A673 (cell line): ENCODE results near the gene SYNE2. TPM values are rescaled to one million over a fixed set of nuclear protein-coding genes. Genes with fewer than 3 reads are reported as not detected.
"Not testable (repeated sequence)": the region's sequence is repeated elsewhere in the genome, so short reads cannot be mapped to it uniquely, and the experiment has no call there.

Experiments used
- Bru-seq: library from RNA; stranded (reverse); fragments of 400-500 nt; gene quantifications from one replicate; lab custom pipeline; 2021; lab: Mats Ljungman, UMichigan
- BruChase-seq, 2 experiments: library from RNA; stranded (reverse); fragments of 400-500 nt; gene quantifications; one replicate each; lab custom pipeline; 2021; lab: Mats Ljungman, UMichigan
- BruUV-seq: library from RNA; stranded (reverse); fragments of 400-500 nt; replicated peaks from 2 replicates; lab custom pipeline; 2021; lab: Mats Ljungman, UMichigan
- CTCF ChIA-PET: fragments of 300-600 bp; sonication (Branson Sonifier 250); formaldehyde crosslinking; loops from one replicate; lab custom pipeline; 2022; ENCODE audit warnings: antibody characterized with exemption; lab: Charles Lee
- POLR2A ChIA-PET: fragments of 300-600 bp; sonication (Branson Sonifier 250); formaldehyde crosslinking; loops from one replicate; lab custom pipeline; 2022; ENCODE audit warnings: antibody characterized with exemption; ENCODE audit not compliant: low non-redundant PET; lab: Charles Lee
- DNase-seq: peaks from one replicate; pipeline ENCODE4 v3.0.0-alpha.2; 2015; ENCODE audit warnings: low spot score
- H3K27ac ChIP-seq: fragments of 200-600 bp; sonication (generic); 2 replicates; pipeline ENCODE4 v1.5.1; 2016; ENCODE audit warnings: mixed run types, low read depth, mild to moderate bottlenecking, mixed read lengths, antibody characterized with exemption, low read length; ENCODE audit not compliant: poor library complexity, severe bottlenecking
- H3K27me3 ChIP-seq: fragments of 200-600 bp; sonication (generic); replicated peaks from 2 replicates; pipeline ENCODE4 v1.6.1; 2017; ENCODE audit warnings: mixed run types, low read depth, mild to moderate bottlenecking, mixed read lengths, antibody characterized with exemption, low read length; ENCODE audit not compliant: insufficient read depth, poor library complexity
- H3K36me3 ChIP-seq: fragments of 200-600 bp; sonication (generic); 2 replicates; pipeline ENCODE4 v1.6.1; 2016; ENCODE audit warnings: mixed run types, mild to moderate bottlenecking, mixed read lengths, antibody characterized with exemption, low read length; ENCODE audit not compliant: insufficient read depth, poor library complexity, severe bottlenecking
- H3K4me1 ChIP-seq: fragments of 200-600 bp; sonication (generic); 2 replicates; pipeline ENCODE4 v1.6.1; 2017; ENCODE audit warnings: mixed run types, mild to moderate bottlenecking, mixed read lengths, antibody characterized with exemption, low read length; ENCODE audit not compliant: insufficient read depth, poor library complexity, severe bottlenecking
- H3K4me3 ChIP-seq: fragments of 200-600 bp; sonication (generic); 2 replicates; pipeline ENCODE4 v1.5.1; 2016; ENCODE audit warnings: low read depth, mixed run types, mild to moderate bottlenecking, mixed read lengths, low read length; ENCODE audit not compliant: poor library complexity, severe bottlenecking
- H3K9me3 ChIP-seq: fragments of 200-600 bp; sonication (generic); 2 replicates; pipeline ENCODE4 v1.6.1; 2016; ENCODE audit warnings: mixed run types, low read depth, mild to moderate bottlenecking, mixed read lengths, antibody characterized with exemption, low read length; ENCODE audit not compliant: poor library complexity, severe bottlenecking
- EZH2 ChIP-seq: fragments of 200-600 bp; sonication (generic); IDR thresholded peaks from 2 replicates; pipeline ENCODE4 v1.6.1; 2017; ENCODE audit warnings: borderline replicate concordance, low read depth, mild to moderate bottlenecking, mixed read lengths, antibody characterized with exemption, low read length; ENCODE audit not compliant: poor library complexity, severe bottlenecking
- intact Hi-C: fragments of 100-400 bp; cut with micrococcal nuclease; formaldehyde crosslinking; loops from one replicate; pipeline ENCODE4 v1.10.0; 2022; ENCODE audit not compliant: unreplicated experiment
- long read RNA-seq: library from polyadenylated mRNA; stranded (forward); transcript quantifications from one replicate; pipeline ENCODE4 v2.0.0, GENCODE V29; 2022
- total RNA-seq: library from RNA; stranded (reverse); gene quantifications from 2 replicates; pipeline ENCODE4 v1.2.3, GENCODE V29; 2021
- TF ChIP-seq, protein P1 (sequence below): fragments of 300-800, 200-600 bp; sonication (generic); conservative IDR thresholded peaks from 2 replicates; pipeline ENCODE4 v1.5.1; 2017; ENCODE audit warnings: low read depth, mild to moderate bottlenecking, antibody characterized with exemption, low read length, moderate library complexity, mixed read lengths

The SYNE2 gene, protein sequence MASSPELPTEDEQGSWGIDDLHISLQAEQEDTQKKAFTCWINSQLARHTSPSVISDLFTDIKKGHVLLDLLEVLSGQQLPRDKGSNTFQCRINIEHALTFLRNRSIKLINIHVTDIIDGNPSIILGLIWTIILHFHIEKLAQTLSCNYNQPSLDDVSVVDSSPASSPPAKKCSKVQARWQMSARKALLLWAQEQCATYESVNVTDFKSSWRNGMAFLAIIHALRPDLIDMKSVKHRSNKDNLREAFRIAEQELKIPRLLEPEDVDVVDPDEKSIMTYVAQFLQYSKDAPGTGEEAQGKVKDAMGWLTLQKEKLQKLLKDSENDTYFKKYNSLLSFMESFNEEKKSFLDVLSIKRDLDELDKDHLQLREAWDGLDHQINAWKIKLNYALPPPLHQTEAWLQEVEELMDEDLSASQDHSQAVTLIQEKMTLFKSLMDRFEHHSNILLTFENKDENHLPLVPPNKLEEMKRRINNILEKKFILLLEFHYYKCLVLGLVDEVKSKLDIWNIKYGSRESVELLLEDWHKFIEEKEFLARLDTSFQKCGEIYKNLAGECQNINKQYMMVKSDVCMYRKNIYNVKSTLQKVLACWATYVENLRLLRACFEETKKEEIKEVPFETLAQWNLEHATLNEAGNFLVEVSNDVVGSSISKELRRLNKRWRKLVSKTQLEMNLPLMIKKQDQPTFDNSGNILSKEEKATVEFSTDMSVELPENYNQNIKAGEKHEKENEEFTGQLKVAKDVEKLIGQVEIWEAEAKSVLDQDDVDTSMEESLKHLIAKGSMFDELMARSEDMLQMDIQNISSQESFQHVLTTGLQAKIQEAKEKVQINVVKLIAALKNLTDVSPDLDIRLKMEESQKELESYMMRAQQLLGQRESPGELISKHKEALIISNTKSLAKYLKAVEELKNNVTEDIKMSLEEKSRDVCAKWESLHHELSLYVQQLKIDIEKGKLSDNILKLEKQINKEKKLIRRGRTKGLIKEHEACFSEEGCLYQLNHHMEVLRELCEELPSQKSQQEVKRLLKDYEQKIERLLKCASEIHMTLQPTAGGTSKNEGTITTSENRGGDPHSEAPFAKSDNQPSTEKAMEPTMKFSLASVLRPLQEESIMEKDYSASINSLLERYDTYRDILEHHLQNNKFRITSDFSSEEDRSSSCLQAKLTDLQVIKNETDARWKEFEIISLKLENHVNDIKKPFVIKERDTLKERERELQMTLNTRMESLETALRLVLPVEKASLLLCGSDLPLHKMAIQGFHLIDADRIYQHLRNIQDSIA (N-terminal part only)
- total RNA-seq, result 68.2 and 79.9 TPM in 2 replicates
- percentile 80 among the genes with signal in this experiment for Bru-seq, nascent RNA
- BruChase-seq, experiment 1, labeled RNA remaining after a 2-hour chase, result percentile 79 among the genes with signal in this experiment
- percentile 79 among the genes with signal in this experiment for BruChase-seq, experiment 2, labeled RNA remaining after a 6-hour chase
- long read RNA-seq, partial matches to known transcripts, result 9 of 12 reads
- long read RNA-seq, other reads (novel, unspliced or antisense), result 3 of 12 reads

DNA sequence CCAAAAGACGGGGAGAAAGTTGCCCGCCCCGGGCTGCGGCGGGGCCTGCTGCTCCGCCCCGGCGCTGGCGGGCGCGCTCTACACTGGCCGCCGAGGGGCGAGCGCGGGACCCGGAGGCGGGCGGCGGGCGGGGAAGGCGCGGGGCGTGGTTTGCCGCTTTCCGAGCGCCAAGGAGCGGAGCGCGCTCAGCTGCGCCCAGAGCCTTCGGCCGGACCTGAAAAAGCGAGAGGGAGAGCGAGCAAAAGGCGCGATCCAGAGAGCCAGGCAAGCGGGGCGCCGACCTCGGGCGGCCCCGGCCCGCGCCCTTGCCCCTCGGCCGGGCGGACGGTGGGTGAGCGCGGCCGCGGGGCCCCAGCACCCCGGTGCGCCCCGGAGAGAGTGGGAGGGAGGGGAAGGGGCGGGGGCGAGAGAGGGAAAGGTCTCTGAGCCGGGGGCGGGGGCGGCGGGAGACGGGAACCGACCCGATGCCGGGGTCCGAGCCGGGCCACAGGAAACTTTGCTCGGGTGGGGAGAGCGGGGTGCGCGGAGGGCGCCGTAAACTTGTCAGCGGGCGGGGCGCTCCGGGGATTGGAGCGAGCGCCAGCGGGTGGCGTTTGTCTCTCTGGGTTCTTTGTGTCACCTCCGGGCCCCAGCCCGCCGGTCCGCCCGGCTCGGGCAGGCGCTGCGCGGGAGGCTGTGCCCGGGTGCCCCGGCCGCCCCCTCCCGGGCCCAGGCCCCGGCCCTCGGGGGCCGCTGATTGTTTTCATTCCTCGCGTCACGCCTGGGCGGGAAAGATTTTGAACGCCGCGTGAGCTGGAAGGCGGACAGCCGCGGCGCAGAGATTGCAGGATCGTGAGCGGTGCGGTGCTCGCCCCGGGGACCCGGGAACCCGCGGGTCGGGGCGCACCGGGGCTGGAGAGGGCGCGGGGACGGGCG, at the start of gene SYNE2:
TSS of gene SYNE2 (plus strand) at position 188 of the 915 bp plus-strand sequence. CDS start 56,145 bp downstream, outside the sequence.
- H3K27ac ChIP-seq, result peak within 1 kb of the TSS; percentile 90
- H3K36me3 ChIP-seq, result no peaks in the 10 kb centered on the region
- no peaks in the 10 kb centered on the region for H3K9me3 ChIP-seq
- DNase-seq, result peak; percentile 89
- TF ChIP-seq, protein P1, sequence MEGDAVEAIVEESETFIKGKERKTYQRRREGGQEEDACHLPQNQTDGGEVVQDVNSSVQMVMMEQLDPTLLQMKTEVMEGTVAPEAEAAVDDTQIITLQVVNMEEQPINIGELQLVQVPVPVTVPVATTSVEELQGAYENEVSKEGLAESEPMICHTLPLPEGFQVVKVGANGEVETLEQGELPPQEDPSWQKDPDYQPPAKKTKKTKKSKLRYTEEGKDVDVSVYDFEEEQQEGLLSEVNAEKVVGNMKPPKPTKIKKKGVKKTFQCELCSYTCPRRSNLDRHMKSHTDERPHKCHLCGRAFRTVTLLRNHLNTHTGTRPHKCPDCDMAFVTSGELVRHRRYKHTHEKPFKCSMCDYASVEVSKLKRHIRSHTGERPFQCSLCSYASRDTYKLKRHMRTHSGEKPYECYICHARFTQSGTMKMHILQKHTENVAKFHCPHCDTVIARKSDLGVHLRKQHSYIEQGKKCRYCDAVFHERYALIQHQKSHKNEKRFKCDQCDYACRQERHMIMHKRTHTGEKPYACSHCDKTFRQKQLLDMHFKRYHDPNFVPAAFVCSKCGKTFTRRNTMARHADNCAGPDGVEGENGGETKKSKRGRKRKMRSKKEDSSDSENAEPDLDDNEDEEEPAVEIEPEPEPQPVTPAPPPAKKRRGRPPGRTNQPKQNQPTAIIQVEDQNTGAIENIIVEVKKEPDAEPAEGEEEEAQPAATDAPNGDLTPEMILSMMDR, result no peak; the same call in 1 of the 2 replicates
- no peak for TF ChIP-seq EZH2
- POLR2A ChIA-PET, result interaction anchor here (0.7 kb wide), 1 partner anchor 1707 kb away, joined by 9 read pairs; no protein-coding TSS in a partner anchor
- intact Hi-C loops, result no loop called here
- H3K4me1 ChIP-seq, result peaks cover 8% of the 10 kb centered on the region
- BruUV-seq, result no TSS peak
- H3K4me3 ChIP-seq, result peak within 1 kb of the TSS; percentile 95
- H3K27me3 ChIP-seq, result no peaks in the 10 kb centered on the region
- CTCF ChIA-PET, result no interaction called here

DNA sequence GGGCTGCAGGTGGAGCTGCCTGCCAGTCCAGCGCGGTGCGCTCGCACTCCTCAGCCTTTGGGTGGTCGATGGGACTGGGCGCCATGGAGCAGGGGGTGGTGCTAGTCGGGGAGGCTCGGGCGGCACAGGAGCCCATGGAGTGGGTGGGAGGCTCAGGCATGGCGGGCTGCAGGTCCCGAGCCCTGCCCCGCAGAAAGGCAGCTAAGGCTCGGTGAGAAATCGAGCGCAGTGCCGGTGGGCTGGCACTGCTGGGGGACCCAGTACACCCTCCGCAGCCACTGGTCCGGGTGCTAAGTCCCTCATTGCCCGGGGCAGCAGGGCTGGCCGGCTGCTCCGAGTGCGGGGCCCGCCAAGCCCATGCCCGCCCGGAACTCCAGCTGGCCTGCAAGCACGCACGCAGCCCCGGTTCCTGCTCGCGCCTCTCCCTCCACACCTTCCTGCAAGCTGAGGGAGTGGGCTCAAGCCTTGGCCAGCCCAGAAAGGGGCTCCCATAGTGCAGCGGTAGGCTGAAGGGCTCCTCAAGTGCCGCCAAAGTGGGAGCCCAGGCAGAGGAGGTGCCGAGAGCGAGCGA, 49.5 kb upstream of the SYNE2 start:
- POLR2A ChIA-PET, H3K27me3 ChIP-seq, intact Hi-C loops: not testable (repeated sequence)

DNA sequence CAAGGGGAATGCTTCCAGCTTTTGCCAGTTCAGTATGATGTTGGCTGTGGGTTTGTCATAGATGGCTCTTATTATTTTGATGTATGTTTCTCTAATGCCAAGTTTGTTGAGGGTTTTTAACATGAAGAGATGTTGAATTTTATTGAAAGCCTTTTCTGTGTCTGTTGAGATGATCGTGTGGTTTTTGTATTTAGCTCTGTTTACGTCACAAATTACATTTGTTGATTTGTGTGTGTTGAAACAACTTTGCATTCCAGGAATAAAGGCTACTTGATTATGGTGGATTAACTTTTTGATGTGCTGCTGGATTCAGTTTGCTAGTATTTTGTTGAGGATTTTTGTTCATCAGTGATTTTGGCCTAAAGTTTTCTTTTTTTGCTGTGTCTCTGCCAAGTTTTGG, 46.7 kb upstream of the SYNE2 start:
- CTCF ChIA-PET, intact Hi-C loops, POLR2A ChIA-PET: not testable (repeated sequence)

More for the DNA sequence above, 49.5 kb upstream of the SYNE2 start:
- CTCF ChIA-PET, H3K9me3 ChIP-seq, H3K27ac ChIP-seq, BruUV-seq, H3K4me1 ChIP-seq, DNase-seq, H3K4me3 ChIP-seq, H3K36me3 ChIP-seq: not testable (repeated sequence)

DNA sequence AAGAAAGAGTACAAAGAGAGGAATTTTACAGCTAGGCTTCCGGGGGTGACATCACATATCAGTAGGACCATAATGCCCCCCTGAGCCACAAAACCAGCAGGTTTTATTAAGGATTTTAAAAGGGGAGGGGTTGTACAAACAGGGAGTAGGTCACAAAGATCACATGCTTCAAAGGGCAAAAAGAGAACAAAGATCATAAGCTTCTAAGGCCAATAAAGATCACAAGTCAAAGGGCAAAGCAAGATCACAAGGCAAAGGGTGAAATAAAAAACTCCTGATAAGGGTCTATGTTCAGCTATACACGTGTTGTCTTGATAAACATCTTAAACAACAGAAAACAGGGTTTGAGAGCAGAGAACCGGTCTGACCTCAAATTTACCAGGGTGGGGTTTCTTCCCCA, 41.1 kb upstream of the SYNE2 start:
- H3K36me3 ChIP-seq, POLR2A ChIA-PET, H3K27ac ChIP-seq, intact Hi-C loops, CTCF ChIA-PET, H3K27me3 ChIP-seq, DNase-seq, H3K4me1 ChIP-seq, BruUV-seq, H3K4me3 ChIP-seq, H3K9me3 ChIP-seq: not testable (repeated sequence)

More for the DNA sequence above, 46.7 kb upstream of the SYNE2 start:
- not testable (repeated sequence) for H3K4me3 ChIP-seq, BruUV-seq, H3K9me3 ChIP-seq, H3K27ac ChIP-seq, DNase-seq, H3K36me3 ChIP-seq, H3K27me3 ChIP-seq, H3K4me1 ChIP-seq
